HEK293 (cell line): Measurements from ENCODE around the gene TOR2A.
A peak's percentile ranks its signal among the peaks of the same experiment; 100 is the strongest.

Source experiments
- HOXA7 ChIP-seq: sonication (generic); formaldehyde crosslinking; IDR thresholded peaks from 2 replicates; pipeline ENCODE4 v1.8.1; 2022; ENCODE audit warnings: missing genetic modification reagents, borderline replicate concordance
- KLF1 ChIP-seq: fragments of 450-650 bp; formaldehyde crosslinking; IDR thresholded peaks from 2 replicates; pipeline ENCODE4 v1.5.1; 2016; ENCODE audit warnings: missing biosample characterization, missing genetic modification characterization
- KLF8 ChIP-seq: fragments of 450-650 bp; formaldehyde crosslinking; IDR thresholded peaks from 2 replicates; pipeline ENCODE4 v1.5.1; 2016; ENCODE audit warnings: missing biosample characterization, missing genetic modification characterization
- PRDM1 ChIP-seq: fragments of 450-650 bp; formaldehyde crosslinking; IDR thresholded peaks from 2 replicates; pipeline ENCODE4; 2016; ENCODE audit warnings: missing biosample characterization, missing genetic modification characterization
- ZBTB20 ChIP-seq: fragments of 450-650 bp; formaldehyde crosslinking; IDR thresholded peaks from 2 replicates; pipeline ENCODE4 v1.5.1; 2016; ENCODE audit warnings: missing biosample characterization, missing genetic modification characterization
- ZNF157 ChIP-seq: fragments of 450-650 bp; formaldehyde crosslinking; IDR thresholded peaks from 2 replicates; pipeline ENCODE4 v1.5.1; 2016; ENCODE audit warnings: missing biosample characterization, missing genetic modification characterization
- ZNF16 ChIP-seq: fragments of 450-650 bp; formaldehyde crosslinking; IDR thresholded peaks from 2 replicates; pipeline ENCODE4 v1.5.1; 2016; ENCODE audit warnings: low read depth, missing biosample characterization, missing genetic modification characterization
- ZNF24 ChIP-seq: fragments of 450-650 bp; formaldehyde crosslinking; IDR thresholded peaks from 2 replicates; pipeline ENCODE4 v1.5.1; 2016; ENCODE audit warnings: missing biosample characterization, missing genetic modification characterization
- ZNF266 ChIP-seq: fragments of 450-650 bp; formaldehyde crosslinking; IDR thresholded peaks from 2 replicates; pipeline ENCODE4 v1.5.1; 2016; ENCODE audit warnings: missing biosample characterization, missing genetic modification characterization, low read depth
- ZNF354C ChIP-seq: fragments of 450-650 bp; formaldehyde crosslinking; IDR thresholded peaks from 2 replicates; pipeline ENCODE4 v1.5.1; 2016; ENCODE audit warnings: missing biosample characterization, missing genetic modification characterization, low read depth, borderline replicate concordance
- ZNF544 ChIP-seq: fragments of 450-650 bp; formaldehyde crosslinking; IDR thresholded peaks from 2 replicates; pipeline ENCODE4 v1.5.0; 2017; ENCODE audit warnings: missing biosample characterization, missing genetic modification characterization
- ZNF585B ChIP-seq: fragments of 450-650 bp; formaldehyde crosslinking; IDR thresholded peaks from 2 replicates; pipeline ENCODE4 v1.5.1; 2016; ENCODE audit warnings: missing biosample characterization, missing genetic modification characterization
- ZNF629 ChIP-seq: fragments of 450-650 bp; formaldehyde crosslinking; IDR thresholded peaks from 2 replicates; pipeline ENCODE4 v1.5.1; 2017; ENCODE audit warnings: missing biosample characterization, missing genetic modification characterization
- ZNF768 ChIP-seq: fragments of 450-650 bp; formaldehyde crosslinking; IDR thresholded peaks from 2 replicates; pipeline ENCODE4 v1.5.1; 2018; ENCODE audit warnings: missing biosample characterization, mild to moderate bottlenecking, missing genetic modification characterization
- TF ChIP-seq, protein P1 (sequence below): fragments of 450-650 bp; formaldehyde crosslinking; IDR thresholded peaks from 2 replicates; pipeline ENCODE4 v1.5.1; 2016; ENCODE audit warnings: missing biosample characterization, missing genetic modification characterization
- TF ChIP-seq, protein P2 (sequence below): fragments of 450-650 bp; formaldehyde crosslinking; IDR thresholded peaks from 2 replicates; pipeline ENCODE4 v1.5.1; 2016; ENCODE audit warnings: missing biosample characterization, missing genetic modification characterization
- TF ChIP-seq, protein P3 (sequence below): fragments of 450-650 bp; formaldehyde crosslinking; optimal IDR thresholded peaks from 2 replicates; pipeline ENCODE3; 2016; ENCODE audit warnings: missing biosample characterization, mild to moderate bottlenecking, missing genetic modification characterization
- TF ChIP-seq, protein P4 (sequence below): fragments of 450-650 bp; formaldehyde crosslinking; conservative IDR thresholded peaks from 2 replicates; pipeline ENCODE4 v1.5.1; 2016; ENCODE audit warnings: low read depth, missing biosample characterization, missing genetic modification characterization
- TF ChIP-seq, protein P5 (sequence below): fragments of 450-650 bp; formaldehyde crosslinking; IDR thresholded peaks from 2 replicates; pipeline ENCODE4 v1.5.1; 2016; ENCODE audit warnings: missing biosample characterization, missing genetic modification characterization
- TF ChIP-seq, protein P6 (sequence below): fragments of 450-650 bp; formaldehyde crosslinking; IDR thresholded peaks from 2 replicates; pipeline ENCODE4 v1.5.0; 2017; ENCODE audit warnings: missing biosample characterization, missing genetic modification characterization, borderline replicate concordance

The TOR2A gene

DNA sequence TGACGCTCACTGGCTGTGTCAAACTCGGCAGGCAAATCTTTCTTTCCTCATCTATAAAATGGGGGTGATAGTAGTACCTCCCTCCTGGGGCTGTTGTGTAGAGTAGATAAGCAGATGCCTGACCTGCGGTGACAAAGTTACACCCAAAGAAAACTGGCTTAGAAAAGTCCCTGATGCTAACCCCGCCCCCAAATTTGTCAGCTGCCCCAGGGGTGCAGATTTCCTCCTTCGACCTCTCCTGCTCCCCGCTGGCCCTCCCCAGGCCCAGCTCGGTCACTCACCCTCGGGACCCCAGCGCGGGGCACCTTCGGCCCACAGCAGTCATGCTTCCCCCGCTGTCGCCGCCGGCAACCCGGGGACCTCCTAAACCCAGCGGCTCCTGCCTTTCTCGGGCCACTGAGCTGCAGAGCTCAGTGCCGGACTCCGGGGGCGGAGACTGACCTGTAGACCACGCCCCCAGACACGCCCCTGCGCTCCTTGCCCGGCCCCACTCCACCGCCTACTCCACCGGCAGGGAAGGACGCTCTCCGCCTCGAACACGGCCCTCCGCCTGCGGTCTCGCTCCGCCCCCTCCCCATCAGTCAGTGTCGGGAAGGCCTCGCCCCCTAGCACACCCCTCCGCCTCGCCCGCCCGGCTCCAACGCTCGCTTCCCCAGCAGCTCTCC lies 35.9 kb upstream of the TOR2A start (continued):
- TF ChIP-seq, protein P1, sequence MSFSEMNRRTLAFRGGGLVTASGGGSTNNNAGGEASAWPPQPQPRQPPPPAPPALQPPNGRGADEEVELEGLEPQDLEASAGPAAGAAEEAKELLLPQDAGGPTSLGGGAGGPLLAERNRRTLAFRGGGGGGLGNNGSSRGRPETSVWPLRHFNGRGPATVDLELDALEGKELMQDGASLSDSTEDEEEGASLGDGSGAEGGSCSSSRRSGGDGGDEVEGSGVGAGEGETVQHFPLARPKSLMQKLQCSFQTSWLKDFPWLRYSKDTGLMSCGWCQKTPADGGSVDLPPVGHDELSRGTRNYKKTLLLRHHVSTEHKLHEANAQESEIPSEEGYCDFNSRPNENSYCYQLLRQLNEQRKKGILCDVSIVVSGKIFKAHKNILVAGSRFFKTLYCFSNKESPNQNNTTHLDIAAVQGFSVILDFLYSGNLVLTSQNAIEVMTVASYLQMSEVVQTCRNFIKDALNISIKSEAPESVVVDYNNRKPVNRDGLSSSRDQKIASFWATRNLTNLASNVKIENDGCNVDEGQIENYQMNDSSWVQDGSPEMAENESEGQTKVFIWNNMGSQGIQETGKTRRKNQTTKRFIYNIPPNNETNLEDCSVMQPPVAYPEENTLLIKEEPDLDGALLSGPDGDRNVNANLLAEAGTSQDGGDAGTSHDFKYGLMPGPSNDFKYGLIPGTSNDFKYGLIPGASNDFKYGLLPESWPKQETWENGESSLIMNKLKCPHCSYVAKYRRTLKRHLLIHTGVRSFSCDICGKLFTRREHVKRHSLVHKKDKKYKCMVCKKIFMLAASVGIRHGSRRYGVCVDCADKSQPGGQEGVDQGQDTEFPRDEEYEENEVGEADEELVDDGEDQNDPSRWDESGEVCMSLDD (tag by site-specific recombination), result 0 out of 2 replicates have a peak, but pooled peaks have one; percentile 20
- TF ChIP-seq, protein P2, sequence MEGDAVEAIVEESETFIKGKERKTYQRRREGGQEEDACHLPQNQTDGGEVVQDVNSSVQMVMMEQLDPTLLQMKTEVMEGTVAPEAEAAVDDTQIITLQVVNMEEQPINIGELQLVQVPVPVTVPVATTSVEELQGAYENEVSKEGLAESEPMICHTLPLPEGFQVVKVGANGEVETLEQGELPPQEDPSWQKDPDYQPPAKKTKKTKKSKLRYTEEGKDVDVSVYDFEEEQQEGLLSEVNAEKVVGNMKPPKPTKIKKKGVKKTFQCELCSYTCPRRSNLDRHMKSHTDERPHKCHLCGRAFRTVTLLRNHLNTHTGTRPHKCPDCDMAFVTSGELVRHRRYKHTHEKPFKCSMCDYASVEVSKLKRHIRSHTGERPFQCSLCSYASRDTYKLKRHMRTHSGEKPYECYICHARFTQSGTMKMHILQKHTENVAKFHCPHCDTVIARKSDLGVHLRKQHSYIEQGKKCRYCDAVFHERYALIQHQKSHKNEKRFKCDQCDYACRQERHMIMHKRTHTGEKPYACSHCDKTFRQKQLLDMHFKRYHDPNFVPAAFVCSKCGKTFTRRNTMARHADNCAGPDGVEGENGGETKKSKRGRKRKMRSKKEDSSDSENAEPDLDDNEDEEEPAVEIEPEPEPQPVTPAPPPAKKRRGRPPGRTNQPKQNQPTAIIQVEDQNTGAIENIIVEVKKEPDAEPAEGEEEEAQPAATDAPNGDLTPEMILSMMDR, result no peak
- TF ChIP-seq PRDM1 (tag by site-specific recombination) (no peak), ZNF266 (tag by site-specific recombination) (no peak), ZNF629 (no peak), ZNF157 (no peak), ZNF544 (tag by site-specific recombination) (no peak), ZNF768 (tag by site-specific recombination) (no peak), ZBTB20 (tag by site-specific recombination) (0 out of 2 replicates have a peak, but pooled peaks have one; percentile 18), ZNF24 (tag by site-specific recombination) (no peak), KLF1 (tag by site-specific recombination) (peak; percentile 94), ZNF585B (no peak), HOXA7 (CRISPR knock-in tag) (no peak), ZNF354C (no peak), ZNF16 (tag by site-specific recombination) (no peak), KLF8 (tag by site-specific recombination) (peak; percentile 99)
- TF ChIP-seq, protein P3, sequence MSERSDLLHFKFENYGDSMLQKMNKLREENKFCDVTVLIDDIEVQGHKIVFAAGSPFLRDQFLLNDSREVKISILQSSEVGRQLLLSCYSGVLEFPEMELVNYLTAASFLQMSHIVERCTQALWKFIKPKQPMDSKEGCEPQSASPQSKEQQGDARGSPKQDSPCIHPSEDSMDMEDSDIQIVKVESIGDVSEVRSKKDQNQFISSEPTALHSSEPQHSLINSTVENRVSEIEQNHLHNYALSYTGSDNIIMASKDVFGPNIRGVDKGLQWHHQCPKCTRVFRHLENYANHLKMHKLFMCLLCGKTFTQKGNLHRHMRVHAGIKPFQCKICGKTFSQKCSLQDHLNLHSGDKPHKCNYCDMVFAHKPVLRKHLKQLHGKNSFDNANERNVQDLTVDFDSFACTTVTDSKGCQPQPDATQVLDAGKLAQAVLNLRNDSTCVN, result peak; percentile 52
- TF ChIP-seq, protein P4, sequence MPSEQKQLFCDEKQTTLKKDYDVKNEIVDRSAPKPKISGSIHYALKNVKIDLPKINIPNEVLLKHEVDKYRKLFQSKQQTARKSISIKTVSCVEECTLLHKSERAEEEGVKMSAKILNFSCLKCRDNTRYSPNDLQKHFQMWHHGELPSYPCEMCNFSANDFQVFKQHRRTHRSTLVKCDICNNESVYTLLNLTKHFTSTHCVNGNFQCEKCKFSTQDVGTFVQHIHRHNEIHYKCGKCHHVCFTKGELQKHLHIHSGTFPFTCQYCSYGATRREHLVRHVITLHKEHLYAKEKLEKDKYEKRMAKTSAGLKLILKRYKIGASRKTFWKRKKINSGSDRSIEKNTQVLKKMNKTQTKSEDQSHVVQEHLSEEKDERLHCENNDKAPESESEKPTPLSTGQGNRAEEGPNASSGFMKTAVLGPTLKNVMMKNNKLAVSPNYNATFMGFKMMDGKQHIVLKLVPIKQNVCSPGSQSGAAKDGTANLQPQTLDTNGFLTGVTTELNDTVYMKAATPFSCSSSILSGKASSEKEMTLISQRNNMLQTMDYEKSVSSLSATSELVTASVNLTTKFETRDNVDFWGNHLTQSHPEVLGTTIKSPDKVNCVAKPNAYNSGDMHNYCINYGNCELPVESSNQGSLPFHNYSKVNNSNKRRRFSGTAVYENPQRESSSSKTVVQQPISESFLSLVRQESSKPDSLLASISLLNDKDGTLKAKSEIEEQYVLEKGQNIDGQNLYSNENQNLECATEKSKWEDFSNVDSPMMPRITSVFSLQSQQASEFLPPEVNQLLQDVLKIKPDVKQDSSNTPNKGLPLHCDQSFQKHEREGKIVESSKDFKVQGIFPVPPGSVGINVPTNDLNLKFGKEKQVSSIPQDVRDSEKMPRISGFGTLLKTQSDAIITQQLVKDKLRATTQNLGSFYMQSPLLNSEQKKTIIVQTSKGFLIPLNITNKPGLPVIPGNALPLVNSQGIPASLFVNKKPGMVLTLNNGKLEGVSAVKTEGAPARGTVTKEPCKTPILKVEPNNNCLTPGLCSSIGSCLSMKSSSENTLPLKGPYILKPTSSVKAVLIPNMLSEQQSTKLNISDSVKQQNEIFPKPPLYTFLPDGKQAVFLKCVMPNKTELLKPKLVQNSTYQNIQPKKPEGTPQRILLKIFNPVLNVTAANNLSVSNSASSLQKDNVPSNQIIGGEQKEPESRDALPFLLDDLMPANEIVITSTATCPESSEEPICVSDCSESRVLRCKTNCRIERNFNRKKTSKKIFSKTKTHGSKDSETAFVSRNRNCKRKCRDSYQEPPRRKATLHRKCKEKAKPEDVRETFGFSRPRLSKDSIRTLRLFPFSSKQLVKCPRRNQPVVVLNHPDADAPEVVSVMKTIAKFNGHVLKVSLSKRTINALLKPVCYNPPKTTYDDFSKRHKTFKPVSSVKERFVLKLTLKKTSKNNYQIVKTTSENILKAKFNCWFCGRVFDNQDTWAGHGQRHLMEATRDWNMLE (tag by site-specific recombination), result no peak
- TF ChIP-seq, protein P5, sequence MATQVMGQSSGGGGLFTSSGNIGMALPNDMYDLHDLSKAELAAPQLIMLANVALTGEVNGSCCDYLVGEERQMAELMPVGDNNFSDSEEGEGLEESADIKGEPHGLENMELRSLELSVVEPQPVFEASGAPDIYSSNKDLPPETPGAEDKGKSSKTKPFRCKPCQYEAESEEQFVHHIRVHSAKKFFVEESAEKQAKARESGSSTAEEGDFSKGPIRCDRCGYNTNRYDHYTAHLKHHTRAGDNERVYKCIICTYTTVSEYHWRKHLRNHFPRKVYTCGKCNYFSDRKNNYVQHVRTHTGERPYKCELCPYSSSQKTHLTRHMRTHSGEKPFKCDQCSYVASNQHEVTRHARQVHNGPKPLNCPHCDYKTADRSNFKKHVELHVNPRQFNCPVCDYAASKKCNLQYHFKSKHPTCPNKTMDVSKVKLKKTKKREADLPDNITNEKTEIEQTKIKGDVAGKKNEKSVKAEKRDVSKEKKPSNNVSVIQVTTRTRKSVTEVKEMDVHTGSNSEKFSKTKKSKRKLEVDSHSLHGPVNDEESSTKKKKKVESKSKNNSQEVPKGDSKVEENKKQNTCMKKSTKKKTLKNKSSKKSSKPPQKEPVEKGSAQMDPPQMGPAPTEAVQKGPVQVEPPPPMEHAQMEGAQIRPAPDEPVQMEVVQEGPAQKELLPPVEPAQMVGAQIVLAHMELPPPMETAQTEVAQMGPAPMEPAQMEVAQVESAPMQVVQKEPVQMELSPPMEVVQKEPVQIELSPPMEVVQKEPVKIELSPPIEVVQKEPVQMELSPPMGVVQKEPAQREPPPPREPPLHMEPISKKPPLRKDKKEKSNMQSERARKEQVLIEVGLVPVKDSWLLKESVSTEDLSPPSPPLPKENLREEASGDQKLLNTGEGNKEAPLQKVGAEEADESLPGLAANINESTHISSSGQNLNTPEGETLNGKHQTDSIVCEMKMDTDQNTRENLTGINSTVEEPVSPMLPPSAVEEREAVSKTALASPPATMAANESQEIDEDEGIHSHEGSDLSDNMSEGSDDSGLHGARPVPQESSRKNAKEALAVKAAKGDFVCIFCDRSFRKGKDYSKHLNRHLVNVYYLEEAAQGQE (tag by site-specific recombination), result no peak
- TF ChIP-seq, protein P6, sequence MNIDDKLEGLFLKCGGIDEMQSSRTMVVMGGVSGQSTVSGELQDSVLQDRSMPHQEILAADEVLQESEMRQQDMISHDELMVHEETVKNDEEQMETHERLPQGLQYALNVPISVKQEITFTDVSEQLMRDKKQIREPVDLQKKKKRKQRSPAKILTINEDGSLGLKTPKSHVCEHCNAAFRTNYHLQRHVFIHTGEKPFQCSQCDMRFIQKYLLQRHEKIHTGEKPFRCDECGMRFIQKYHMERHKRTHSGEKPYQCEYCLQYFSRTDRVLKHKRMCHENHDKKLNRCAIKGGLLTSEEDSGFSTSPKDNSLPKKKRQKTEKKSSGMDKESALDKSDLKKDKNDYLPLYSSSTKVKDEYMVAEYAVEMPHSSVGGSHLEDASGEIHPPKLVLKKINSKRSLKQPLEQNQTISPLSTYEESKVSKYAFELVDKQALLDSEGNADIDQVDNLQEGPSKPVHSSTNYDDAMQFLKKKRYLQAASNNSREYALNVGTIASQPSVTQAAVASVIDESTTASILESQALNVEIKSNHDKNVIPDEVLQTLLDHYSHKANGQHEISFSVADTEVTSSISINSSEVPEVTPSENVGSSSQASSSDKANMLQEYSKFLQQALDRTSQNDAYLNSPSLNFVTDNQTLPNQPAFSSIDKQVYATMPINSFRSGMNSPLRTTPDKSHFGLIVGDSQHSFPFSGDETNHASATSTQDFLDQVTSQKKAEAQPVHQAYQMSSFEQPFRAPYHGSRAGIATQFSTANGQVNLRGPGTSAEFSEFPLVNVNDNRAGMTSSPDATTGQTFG, result no peak
